WTC11 (cell line): ENCODE data around the gene ZSCAN25. TPM values are rescaled to one million over a fixed set of nuclear protein-coding genes. Genes with fewer than 3 reads are reported as not detected.
A peak's percentile ranks its signal among the peaks of the same experiment; 100 is the strongest.

Experiments
- ATAC-seq: fragments of 200-7000 bp; cut with Tn5 transposase; 2 replicates; pipeline ENCODE4 v1.10.0; 2021; ENCODE audit warnings: mild to moderate bottlenecking, moderate library complexity
- CTCF ChIA-PET: fragments of 300-600 bp; sonication (Branson Sonifier 250); formaldehyde crosslinking; loops from one replicate; lab custom pipeline; 2021; ENCODE audit warnings: antibody characterized with exemption; lab: Charles Lee
- POLR2A ChIA-PET: fragments of 350-600 bp; sonication (Branson Sonifier 250); formaldehyde crosslinking; loops from one replicate; lab custom pipeline; 2021; ENCODE audit warnings: antibody characterized with exemption; lab: Charles Lee
- DNase-seq: peaks from one replicate; pipeline ENCODE4 v3.0.0; 2021; ENCODE audit warnings: low spot score
- H3K27ac Mint-ChIP-seq: 2 replicates; pipeline ENCODE4 v1.8.0; 2021; ENCODE audit warnings: mixed read lengths
- H3K27me3 Mint-ChIP-seq: 2 replicates; pipeline ENCODE4 v1.8.0; 2021; ENCODE audit warnings: low read depth, mild to moderate bottlenecking, moderate library complexity, mixed read lengths
- H3K36me3 Mint-ChIP-seq: 2 replicates; pipeline ENCODE4 v1.8.0; 2021; ENCODE audit warnings: mixed read lengths
- H3K4me1 Mint-ChIP-seq: 2 replicates; pipeline ENCODE4 v1.8.0; 2022; ENCODE audit warnings: mixed read lengths
- H3K4me3 Mint-ChIP-seq: 2 replicates; pipeline ENCODE4 v1.8.0; 2021; ENCODE audit warnings: mild to moderate bottlenecking, moderate library complexity, mixed read lengths
- H3K9me3 Mint-ChIP-seq: 2 replicates; pipeline ENCODE4 v1.8.0; 2021; ENCODE audit warnings: mixed read lengths
- ATF1 ChIP-seq: sonication (generic); formaldehyde crosslinking; IDR thresholded peaks from 2 replicates; pipeline ENCODE4 v1.8.1; 2023; ENCODE audit warnings: mild to moderate bottlenecking, moderate library complexity, missing genetic modification reagents
- CBFB ChIP-seq: sonication (generic); formaldehyde crosslinking; IDR thresholded peaks from 2 replicates; pipeline ENCODE4 v1.8.1; 2022; ENCODE audit warnings: mild to moderate bottlenecking, low read depth, missing genetic modification reagents
- CDX4 ChIP-seq: fragments of 250-450 bp; sonication (Bioruptor Pico); IDR thresholded peaks from 2 replicates; pipeline ENCODE4 v1.9.0; 2021; ENCODE audit warnings: moderate library complexity, mild to moderate bottlenecking, inconsistent platforms, borderline replicate concordance
- ELF4 ChIP-seq: sonication (generic); formaldehyde crosslinking; IDR thresholded peaks from 2 replicates; pipeline ENCODE4 v1.8.1; 2022; ENCODE audit warnings: low read depth, mild to moderate bottlenecking, moderate library complexity, missing genetic modification reagents
- EMX1 ChIP-seq: fragments of 250-450 bp; sonication (Bioruptor Pico); IDR thresholded peaks from 2 replicates; pipeline ENCODE4 v1.8.0; 2021; ENCODE audit warnings: mild to moderate bottlenecking
- ESRRA ChIP-seq: sonication (generic); formaldehyde crosslinking; IDR thresholded peaks from 2 replicates; pipeline ENCODE4 v1.8.1; 2022; ENCODE audit warnings: mild to moderate bottlenecking, missing genetic modification reagents, borderline replicate concordance
- FOXJ3 ChIP-seq: sonication (generic); formaldehyde crosslinking; IDR thresholded peaks from 2 replicates; pipeline ENCODE4 v1.9.0; 2021; ENCODE audit warnings: missing genetic modification reagents, mild to moderate bottlenecking, borderline replicate concordance
- FOXP1 ChIP-seq: sonication (generic); formaldehyde crosslinking; IDR thresholded peaks from 2 replicates; pipeline ENCODE4 v1.8.0; 2022; ENCODE audit warnings: missing genetic modification reagents, mild to moderate bottlenecking, moderate library complexity, borderline replicate concordance
- GTF2I ChIP-seq: fragments of 250-450 bp; sonication (Bioruptor Pico); conservative IDR thresholded peaks from 2 replicates; pipeline ENCODE4 v1.4.0; 2021; ENCODE audit warnings: mild to moderate bottlenecking
- KAT7 ChIP-seq: sonication (generic); formaldehyde crosslinking; IDR thresholded peaks from 2 replicates; pipeline ENCODE4 v1.8.1; 2023; ENCODE audit warnings: missing genetic modification reagents, mild to moderate bottlenecking, borderline replicate concordance
- NFYB ChIP-seq: sonication (generic); formaldehyde crosslinking; conservative IDR thresholded peaks from 2 replicates; pipeline ENCODE4 v1.8.0; 2022; ENCODE audit warnings: low read depth, missing genetic modification reagents
- NR1H2 ChIP-seq: sonication (generic); formaldehyde crosslinking; IDR thresholded peaks from 2 replicates; pipeline ENCODE4 v1.9.0; 2021; ENCODE audit warnings: mild to moderate bottlenecking, moderate library complexity, missing genetic modification reagents
- OVOL2 ChIP-seq: fragments of 250-450 bp; sonication (Bioruptor Pico); IDR thresholded peaks from 2 replicates; pipeline ENCODE4 v1.9.0; 2021; ENCODE audit warnings: mild to moderate bottlenecking, borderline replicate concordance
- RELA ChIP-seq: sonication (generic); formaldehyde crosslinking; IDR thresholded peaks from 2 replicates; pipeline ENCODE4 v1.8.1; 2022; ENCODE audit warnings: missing genetic modification reagents, mild to moderate bottlenecking, borderline replicate concordance
- RORB ChIP-seq: fragments of 250-450 bp; sonication (Bioruptor Pico); IDR thresholded peaks from 2 replicates; pipeline ENCODE4 v1.9.0; 2021; ENCODE audit warnings: mild to moderate bottlenecking
- SMAD3 ChIP-seq: sonication (generic); formaldehyde crosslinking; IDR thresholded peaks from 2 replicates; pipeline ENCODE4 v1.8.0; 2022; ENCODE audit warnings: missing genetic modification reagents, mild to moderate bottlenecking, borderline replicate concordance
- TEAD1 ChIP-seq: sonication (generic); formaldehyde crosslinking; IDR thresholded peaks from 2 replicates; pipeline ENCODE4 v1.8.0; 2022; ENCODE audit warnings: mild to moderate bottlenecking, missing genetic modification reagents
- TP53 ChIP-seq: sonication (generic); formaldehyde crosslinking; IDR thresholded peaks from 2 replicates; pipeline ENCODE4 v1.8.1; 2023; ENCODE audit warnings: mild to moderate bottlenecking, missing genetic modification reagents
- ZNF138 ChIP-seq: sonication (generic); formaldehyde crosslinking; conservative IDR thresholded peaks from 2 replicates; pipeline ENCODE4 v1.8.1; 2022; ENCODE audit warnings: mild to moderate bottlenecking, moderate library complexity, missing genetic modification reagents
- ZNF232 ChIP-seq: sonication (generic); formaldehyde crosslinking; IDR thresholded peaks from 2 replicates; pipeline ENCODE4 v1.8.0; 2022; ENCODE audit warnings: mild to moderate bottlenecking, missing genetic modification reagents
- ZNF263 ChIP-seq: sonication (generic); formaldehyde crosslinking; IDR thresholded peaks from 2 replicates; pipeline ENCODE4 v1.8.1; 2022; ENCODE audit warnings: low read depth, mild to moderate bottlenecking, moderate library complexity, missing genetic modification reagents
- ZNF281 ChIP-seq: sonication (generic); formaldehyde crosslinking; IDR thresholded peaks from 2 replicates; pipeline ENCODE4 v1.8.0; 2023; ENCODE audit warnings: mild to moderate bottlenecking, missing genetic modification reagents
- ZNF512 ChIP-seq: sonication (generic); formaldehyde crosslinking; IDR thresholded peaks from 2 replicates; pipeline ENCODE4 v1.8.1; 2022; ENCODE audit warnings: missing genetic modification reagents, borderline replicate concordance
- ZNF532 ChIP-seq: fragments of 250-450 bp; sonication (Bioruptor Pico); IDR thresholded peaks from 2 replicates; pipeline ENCODE4 v1.9.0; 2021; ENCODE audit warnings: mild to moderate bottlenecking, borderline replicate concordance
- total RNA-seq: library from RNA; stranded (reverse); gene quantifications from 3 replicates; pipeline ENCODE4 v1.2.3, GENCODE V29; 2021
- TF ChIP-seq, protein P1 (sequence below): sonication (generic); formaldehyde crosslinking; IDR thresholded peaks from 2 replicates; pipeline ENCODE4 v1.8.0; 2022; ENCODE audit warnings: mild to moderate bottlenecking, missing genetic modification reagents
- TF ChIP-seq, protein P2 (sequence below): sonication (generic); formaldehyde crosslinking; IDR thresholded peaks from 2 replicates; pipeline ENCODE4 v1.8.1; 2022; ENCODE audit warnings: low read depth, missing genetic modification reagents, borderline replicate concordance

ZSCAN25 gene
- total RNA-seq, 1 experiment from 2014 or later = 20.1 TPM

GRCh38 chr7:99614495-99614894 is 2.3 kb upstream of the ZSCAN25 start:
- POLR2A ChIA-PET = no interaction called here
- no peak overlapping the region for H3K4me3 Mint-ChIP-seq
- CTCF ChIA-PET = interaction anchor here (2.5 kb wide), 1 partner anchor 34 kb away, joined by 10 read pairs; no protein-coding TSS in a partner anchor

GRCh38 chr7:99615989-99616358 is 772 bp upstream of the ZSCAN25 start:
- ChIA-PET CTCF (interaction anchor here (0.7 to 2.5 kb wide), 15 partner anchors 13 to 304 kb away, joined by 3 to 33 read pairs (median 5); partner anchors contain the start of genes BUD31, PDAP1, TMEM225B and TRIM4), POLR2A (interaction anchor here (0.6 to 1.7 kb wide), 3 partner anchors 13 to 111 kb away, joined by 3 to 5 read pairs (median 4); partner anchors contain the start of genes ZKSCAN5 and ZNF655)
- no peak overlapping the region for H3K27ac Mint-ChIP-seq
- no peak; the same call in 1 of the 2 replicates for ATAC-seq
- peaks cover 14% of the 10 kb centered on the region for H3K27me3 Mint-ChIP-seq
- H3K4me3 Mint-ChIP-seq = peak overlapping the region; percentile 95
- H3K4me1 Mint-ChIP-seq = peaks cover 11% of the 10 kb centered on the region
- no peak for DNase-seq
- no peaks in the 10 kb centered on the region; the same call in 1 of the 2 replicates for H3K9me3 Mint-ChIP-seq
- peaks cover 25% of the 10 kb centered on the region for H3K36me3 Mint-ChIP-seq
- TF ChIP-seq ZNF263 (CRISPR knock-in tag) (no peak), FOXP1 (CRISPR knock-in tag) (no peak), EMX1 (CRISPR knock-in tag) (no peak), TEAD1 (CRISPR knock-in tag) (no peak), ZNF281 (CRISPR knock-in tag) (no peak), ZNF532 (CRISPR knock-in tag) (no peak), NR1H2 (no peak), ELF4 (no peak), OVOL2 (CRISPR knock-in tag) (no peak), KAT7 (CRISPR knock-in tag) (no peak), ATF1 (CRISPR knock-in tag) (no peak), ZNF138 (CRISPR knock-in tag) (no peak)
- TF ChIP-seq, protein P1, sequence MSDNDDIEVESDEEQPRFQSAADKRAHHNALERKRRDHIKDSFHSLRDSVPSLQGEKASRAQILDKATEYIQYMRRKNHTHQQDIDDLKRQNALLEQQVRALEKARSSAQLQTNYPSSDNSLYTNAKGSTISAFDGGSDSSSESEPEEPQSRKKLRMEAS (CRISPR knock-in tag) = no peak

More at GRCh38 chr7:99614495-99614894, 2.3 kb upstream of the ZSCAN25 start:
- no peak overlapping the region for H3K27ac Mint-ChIP-seq
- peaks cover 11% of the 10 kb centered on the region for H3K4me1 Mint-ChIP-seq
- no peaks in the 10 kb centered on the region; the same call in 1 of the 2 replicates for H3K9me3 Mint-ChIP-seq
- H3K27me3 Mint-ChIP-seq = peaks cover 26% of the 10 kb centered on the region
- no peak for ATAC-seq
- no peak for DNase-seq
- TF ChIP-seq RELA = no peak
- no peak for TF ChIP-seq RORB (CRISPR knock-in tag)
- TF ChIP-seq, protein P2, sequence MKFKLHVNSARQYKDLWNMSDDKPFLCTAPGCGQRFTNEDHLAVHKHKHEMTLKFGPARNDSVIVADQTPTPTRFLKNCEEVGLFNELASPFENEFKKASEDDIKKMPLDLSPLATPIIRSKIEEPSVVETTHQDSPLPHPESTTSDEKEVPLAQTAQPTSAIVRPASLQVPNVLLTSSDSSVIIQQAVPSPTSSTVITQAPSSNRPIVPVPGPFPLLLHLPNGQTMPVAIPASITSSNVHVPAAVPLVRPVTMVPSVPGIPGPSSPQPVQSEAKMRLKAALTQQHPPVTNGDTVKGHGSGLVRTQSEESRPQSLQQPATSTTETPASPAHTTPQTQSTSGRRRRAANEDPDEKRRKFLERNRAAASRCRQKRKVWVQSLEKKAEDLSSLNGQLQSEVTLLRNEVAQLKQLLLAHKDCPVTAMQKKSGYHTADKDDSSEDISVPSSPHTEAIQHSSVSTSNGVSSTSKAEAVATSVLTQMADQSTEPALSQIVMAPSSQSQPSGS (CRISPR knock-in tag) = no peak
- no peak for TF ChIP-seq ZNF512 (CRISPR knock-in tag)
- TF ChIP-seq CBFB = no peak
- no peak for TF ChIP-seq NFYB
- no peak for TF ChIP-seq GTF2I (CRISPR knock-in tag)
- TF ChIP-seq ESRRA (CRISPR knock-in tag) = no peak
- no peak for TF ChIP-seq FOXJ3
- TF ChIP-seq SMAD3 (CRISPR knock-in tag) = no peak
- no peak for TF ChIP-seq CDX4 (CRISPR knock-in tag)
- no peak for TF ChIP-seq ZNF138 (CRISPR knock-in tag)
- TF ChIP-seq TP53 = no peak
- TF ChIP-seq ZNF232 (CRISPR knock-in tag) = no peak
- peaks cover 13% of the 10 kb centered on the region for H3K36me3 Mint-ChIP-seq
